ENCODE data around the gene NRXN3.

DNA sequence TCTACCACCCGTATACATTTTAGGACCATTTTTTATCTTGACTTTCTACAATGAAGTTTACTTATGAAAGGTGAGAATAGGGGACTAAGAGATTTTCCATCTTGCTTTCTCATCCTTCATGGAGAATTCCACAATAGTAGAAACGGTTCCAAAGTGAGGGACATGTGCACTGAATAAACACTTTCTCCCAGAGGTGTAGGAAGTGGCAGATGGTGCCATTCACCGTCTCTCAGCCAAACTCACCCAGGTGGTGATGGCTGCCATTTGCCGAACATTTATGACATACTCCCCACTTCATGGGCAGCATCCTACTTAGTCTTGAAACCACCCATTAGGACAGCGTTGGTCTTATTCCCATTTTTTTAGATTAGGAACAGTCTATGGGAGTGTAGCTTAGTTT, 1500.6 kb downstream of the NRXN3 start:
- TF ChIP-seq, protein P1, sequence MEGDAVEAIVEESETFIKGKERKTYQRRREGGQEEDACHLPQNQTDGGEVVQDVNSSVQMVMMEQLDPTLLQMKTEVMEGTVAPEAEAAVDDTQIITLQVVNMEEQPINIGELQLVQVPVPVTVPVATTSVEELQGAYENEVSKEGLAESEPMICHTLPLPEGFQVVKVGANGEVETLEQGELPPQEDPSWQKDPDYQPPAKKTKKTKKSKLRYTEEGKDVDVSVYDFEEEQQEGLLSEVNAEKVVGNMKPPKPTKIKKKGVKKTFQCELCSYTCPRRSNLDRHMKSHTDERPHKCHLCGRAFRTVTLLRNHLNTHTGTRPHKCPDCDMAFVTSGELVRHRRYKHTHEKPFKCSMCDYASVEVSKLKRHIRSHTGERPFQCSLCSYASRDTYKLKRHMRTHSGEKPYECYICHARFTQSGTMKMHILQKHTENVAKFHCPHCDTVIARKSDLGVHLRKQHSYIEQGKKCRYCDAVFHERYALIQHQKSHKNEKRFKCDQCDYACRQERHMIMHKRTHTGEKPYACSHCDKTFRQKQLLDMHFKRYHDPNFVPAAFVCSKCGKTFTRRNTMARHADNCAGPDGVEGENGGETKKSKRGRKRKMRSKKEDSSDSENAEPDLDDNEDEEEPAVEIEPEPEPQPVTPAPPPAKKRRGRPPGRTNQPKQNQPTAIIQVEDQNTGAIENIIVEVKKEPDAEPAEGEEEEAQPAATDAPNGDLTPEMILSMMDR (IDR thresholded peaks at IDR 0.05) = no peak
- no peak for TF ChIP-seq POLR2A (IDR thresholded peaks at IDR 0.05)

Measured in heart left ventricle (tissue), 13 donors.